Neural progenitor cell (in vitro differentiated cells): ENCODE measurements around the gene OPN3.

ENCODE experiments used
- EZH2 ChIP-seq: fragments of 200-600 bp; sonication (generic); IDR thresholded peaks from 2 replicates; pipeline ENCODE4 v1.6.1; 2017; ENCODE audit warnings: antibody characterized with exemption, mild to moderate bottlenecking, moderate library complexity
- TF ChIP-seq, protein P1 (sequence below): fragments of 200-600 bp; sonication (generic); IDR thresholded peaks from 2 replicates; pipeline ENCODE4 v1.5.1; 2017; ENCODE audit warnings: antibody characterized with exemption, mild to moderate bottlenecking

DNA sequence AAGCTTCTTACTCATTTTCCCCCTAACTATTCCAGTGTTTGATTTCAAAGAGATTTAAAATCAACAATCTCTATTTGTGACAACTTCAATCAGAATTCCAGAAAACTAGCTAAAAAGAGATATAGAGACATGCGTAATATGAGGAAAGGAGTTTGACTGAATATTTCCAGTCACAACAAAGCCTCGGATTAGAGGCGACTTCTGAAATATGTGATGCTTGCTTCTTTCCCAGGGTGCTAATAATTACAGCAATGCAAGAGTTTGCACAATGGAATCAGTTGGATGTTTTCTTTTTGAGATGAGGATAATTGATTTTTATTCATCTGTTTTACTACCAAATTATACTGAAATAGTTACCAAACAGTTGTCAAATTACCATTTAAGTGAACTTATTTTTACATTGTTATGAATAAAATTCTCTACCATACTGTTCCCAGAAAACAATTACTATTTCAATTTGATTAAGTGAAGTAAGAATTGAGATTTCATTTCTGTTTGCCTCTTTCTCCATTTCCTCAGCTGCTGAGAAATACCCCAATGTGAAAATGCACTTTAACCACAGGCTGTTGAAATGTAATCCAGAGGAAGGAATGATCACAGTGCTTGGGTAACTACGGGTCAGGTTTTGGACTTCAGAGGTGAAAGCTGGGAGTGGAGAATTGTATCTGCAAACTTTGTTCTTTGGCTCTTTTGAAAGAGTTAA is 79.9 kb downstream of the OPN3 start:
- TF ChIP-seq, protein P1, sequence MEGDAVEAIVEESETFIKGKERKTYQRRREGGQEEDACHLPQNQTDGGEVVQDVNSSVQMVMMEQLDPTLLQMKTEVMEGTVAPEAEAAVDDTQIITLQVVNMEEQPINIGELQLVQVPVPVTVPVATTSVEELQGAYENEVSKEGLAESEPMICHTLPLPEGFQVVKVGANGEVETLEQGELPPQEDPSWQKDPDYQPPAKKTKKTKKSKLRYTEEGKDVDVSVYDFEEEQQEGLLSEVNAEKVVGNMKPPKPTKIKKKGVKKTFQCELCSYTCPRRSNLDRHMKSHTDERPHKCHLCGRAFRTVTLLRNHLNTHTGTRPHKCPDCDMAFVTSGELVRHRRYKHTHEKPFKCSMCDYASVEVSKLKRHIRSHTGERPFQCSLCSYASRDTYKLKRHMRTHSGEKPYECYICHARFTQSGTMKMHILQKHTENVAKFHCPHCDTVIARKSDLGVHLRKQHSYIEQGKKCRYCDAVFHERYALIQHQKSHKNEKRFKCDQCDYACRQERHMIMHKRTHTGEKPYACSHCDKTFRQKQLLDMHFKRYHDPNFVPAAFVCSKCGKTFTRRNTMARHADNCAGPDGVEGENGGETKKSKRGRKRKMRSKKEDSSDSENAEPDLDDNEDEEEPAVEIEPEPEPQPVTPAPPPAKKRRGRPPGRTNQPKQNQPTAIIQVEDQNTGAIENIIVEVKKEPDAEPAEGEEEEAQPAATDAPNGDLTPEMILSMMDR, result no peak
- TF ChIP-seq EZH2, result no peak
